ENCODE measurements around the gene PRKCA. TPM values are rescaled to one million over a fixed set of nuclear protein-coding genes. Genes with fewer than 3 reads are reported as not detected.

The PRKCA gene
- total and polyA plus RNA-seq, 2 experiments from 2014 or later: 6.4 to 35.4 TPM

DNA sequence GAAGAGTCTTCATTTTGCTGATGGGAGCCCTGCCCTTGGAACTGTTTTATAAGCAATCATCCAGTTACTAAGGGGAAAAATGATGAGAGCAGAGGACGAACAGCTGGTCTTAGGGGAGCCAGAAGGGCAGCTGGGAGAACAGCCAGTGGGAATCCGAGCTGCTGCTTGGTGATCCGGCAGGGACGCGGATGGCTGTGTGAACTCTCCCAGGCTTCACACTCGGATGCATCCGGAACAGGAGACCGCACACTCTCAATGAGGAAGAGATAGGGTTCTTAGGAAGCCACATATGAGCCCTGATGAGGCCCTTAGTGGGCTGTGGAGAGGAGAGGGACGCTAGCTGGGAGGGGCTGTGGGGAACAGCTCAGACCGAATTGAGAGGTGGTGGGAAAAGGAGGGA, 527.5 kb downstream of the PRKCA start (continued):
- TF ChIP-seq, protein P1, sequence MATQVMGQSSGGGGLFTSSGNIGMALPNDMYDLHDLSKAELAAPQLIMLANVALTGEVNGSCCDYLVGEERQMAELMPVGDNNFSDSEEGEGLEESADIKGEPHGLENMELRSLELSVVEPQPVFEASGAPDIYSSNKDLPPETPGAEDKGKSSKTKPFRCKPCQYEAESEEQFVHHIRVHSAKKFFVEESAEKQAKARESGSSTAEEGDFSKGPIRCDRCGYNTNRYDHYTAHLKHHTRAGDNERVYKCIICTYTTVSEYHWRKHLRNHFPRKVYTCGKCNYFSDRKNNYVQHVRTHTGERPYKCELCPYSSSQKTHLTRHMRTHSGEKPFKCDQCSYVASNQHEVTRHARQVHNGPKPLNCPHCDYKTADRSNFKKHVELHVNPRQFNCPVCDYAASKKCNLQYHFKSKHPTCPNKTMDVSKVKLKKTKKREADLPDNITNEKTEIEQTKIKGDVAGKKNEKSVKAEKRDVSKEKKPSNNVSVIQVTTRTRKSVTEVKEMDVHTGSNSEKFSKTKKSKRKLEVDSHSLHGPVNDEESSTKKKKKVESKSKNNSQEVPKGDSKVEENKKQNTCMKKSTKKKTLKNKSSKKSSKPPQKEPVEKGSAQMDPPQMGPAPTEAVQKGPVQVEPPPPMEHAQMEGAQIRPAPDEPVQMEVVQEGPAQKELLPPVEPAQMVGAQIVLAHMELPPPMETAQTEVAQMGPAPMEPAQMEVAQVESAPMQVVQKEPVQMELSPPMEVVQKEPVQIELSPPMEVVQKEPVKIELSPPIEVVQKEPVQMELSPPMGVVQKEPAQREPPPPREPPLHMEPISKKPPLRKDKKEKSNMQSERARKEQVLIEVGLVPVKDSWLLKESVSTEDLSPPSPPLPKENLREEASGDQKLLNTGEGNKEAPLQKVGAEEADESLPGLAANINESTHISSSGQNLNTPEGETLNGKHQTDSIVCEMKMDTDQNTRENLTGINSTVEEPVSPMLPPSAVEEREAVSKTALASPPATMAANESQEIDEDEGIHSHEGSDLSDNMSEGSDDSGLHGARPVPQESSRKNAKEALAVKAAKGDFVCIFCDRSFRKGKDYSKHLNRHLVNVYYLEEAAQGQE (IDR thresholded peaks at IDR 0.05; ENCODE audit: unreplicated experiment): no peak
- no peak for TF ChIP-seq EZH2phosphoT487 (IDR thresholded peaks at IDR 0.05; ENCODE audit: unreplicated experiment)
- TF ChIP-seq STAT1 (IDR thresholded peaks at IDR 0.05; ENCODE audit: unreplicated experiment): no peak
- TF ChIP-seq JUNB (IDR thresholded peaks at IDR 0.05; ENCODE audit: unreplicated experiment): no peak
- no peak for TF ChIP-seq ZNF114 (CRISPR knock-in tag; IDR thresholded peaks at IDR 0.05)
- no peak for TF ChIP-seq CREB1 (CRISPR knock-in tag; IDR thresholded peaks at IDR 0.05; ENCODE audit: low read depth)
- no peak for TF ChIP-seq ZNF331 (CRISPR knock-in tag; IDR thresholded peaks at IDR 0.05; ENCODE audit: low read depth)
- no peak for TF ChIP-seq ETS1 (IDR thresholded peaks at IDR 0.05)

- no peak overlapping the region for H3K27ac Mint-ChIP-seq
- H3K9me2 ChIP-seq (ENCODE audit: insufficient read depth): no peaks in the 10 kb centered on the region
- H3K4me3 Mint-ChIP-seq: no peak overlapping the region
- DNase-seq (ENCODE audit: low spot score): peak; percentile 41
- no peak overlapping the region for H3K27ac ChIP-seq (ENCODE audit: low read depth)
- H4K20me1 ChIP-seq (replicated peaks; ENCODE audit: insufficient read depth): no peaks in the 10 kb centered on the region
- H2AFZ ChIP-seq: no peak overlapping the region
- H3K79me2 ChIP-seq (replicated peaks; ENCODE audit: insufficient read depth): no peaks in the 10 kb centered on the region
- H3K9me3 Mint-ChIP-seq: no peaks in the 10 kb centered on the region; the same call in 2 of the 3 replicates
- peak; percentile 13 for ATAC-seq
- peaks cover 12% of the 10 kb centered on the region; the same call in 1 of the 2 replicates for H3F3A ChIP-seq (replicated peaks; ENCODE audit: low read depth)
- H3K4me1 ChIP-seq (ENCODE audit: insufficient read depth): peaks cover 16% of the 10 kb centered on the region
- no peaks in the 10 kb centered on the region for H3K36me3 ChIP-seq (ENCODE audit: insufficient read depth)
- H3K4me3 ChIP-seq: peak overlapping the region; percentile 31; the same call in 1 of the 2 replicates
- peaks cover 16% of the 10 kb centered on the region for H3K27me3 Mint-ChIP-seq (ENCODE audit: insufficient read depth, low read depth, poor library complexity)
- no peaks in the 10 kb centered on the region for H3K36me3 Mint-ChIP-seq (ENCODE audit: low read depth)
- peaks cover 27% of the 10 kb centered on the region for H3K4me1 Mint-ChIP-seq
- 0 out of 2 replicates have a peak, but pooled peaks cover 5% of the 10 kb centered on the region for H3K27me3 ChIP-seq (ENCODE audit: insufficient read depth)
- peak overlapping the region; percentile 67; the same call in 1 of the 2 replicates for H3K4me2 ChIP-seq
- TF ChIP-seq NANOG (IDR thresholded peaks at IDR 0.05; ENCODE audit: borderline replicate concordance): no peak
- TF ChIP-seq ZNF331 (CRISPR knock-in tag; IDR thresholded peaks at IDR 0.05; ENCODE audit: low read depth): no peak
- no peak for TF ChIP-seq ETS1 (IDR thresholded peaks at IDR 0.05)
- TF ChIP-seq, protein P1 (IDR thresholded peaks at IDR 0.05; ENCODE audit: unreplicated experiment): no peak
Observed at GRCh38 chr17:66830451-66830850, 528.0 kb downstream of the PRKCA start.
